ENCODE data around the gene PHIP.

The PHIP gene

GRCh38 chr6:79030511-79030910 lies 47.5 kb downstream of the PHIP start:
- no peak for DNase-seq (ENCODE audit: low read depth, low spot score)
- no peak overlapping the region for H3K4me3 ChIP-seq (ENCODE audit: low read length)

GRCh38 chr6:79030023-79030422 lies 48.0 kb downstream of the PHIP start:
- H3K4me3 ChIP-seq (ENCODE audit: low read length): no peak overlapping the region
- DNase-seq (ENCODE audit: low read depth, low spot score): no peak

- no peak overlapping the region for H3K4me3 ChIP-seq (ENCODE audit: low read length)
These were observed 49.3 kb downstream of the PHIP start for GRCh38 chr6:79028641-79029314.

GRCh38 chr6:79011940-79012339 lies 66.1 kb downstream of the PHIP start:
- DNase-seq (ENCODE audit: low read depth, low spot score): no peak
- no peak overlapping the region for H3K4me3 ChIP-seq (ENCODE audit: low read length)

More at GRCh38 chr6:79028641-79029314, 49.3 kb downstream of the PHIP start:
- no peak for DNase-seq (ENCODE audit: low read depth, low spot score)

- no peak overlapping the region for H3K4me3 ChIP-seq (ENCODE audit: low read length)
- DNase-seq (ENCODE audit: low read depth, low spot score): no peak
These were observed 67.6 kb downstream of the PHIP start for GRCh38 chr6:79010422-79010821.

- DNase-seq (ENCODE audit: low read depth, low spot score): no peak
- H3K4me3 ChIP-seq (ENCODE audit: low read length): no peak overlapping the region
These were observed 68.2 kb downstream of the PHIP start for GRCh38 chr6:79009819-79010218.

GRCh38 chr6:79005497-79005896 lies 72.6 kb downstream of the PHIP start:
- H3K4me3 ChIP-seq (ENCODE audit: low read length): no peak overlapping the region
- DNase-seq (ENCODE audit: low read depth, low spot score): no peak

GRCh38 chr6:79005024-79005423 lies 73.0 kb downstream of the PHIP start:
- no peak for DNase-seq (ENCODE audit: low read depth, low spot score)
- no peak overlapping the region for H3K4me3 ChIP-seq (ENCODE audit: low read length)

- no peak for DNase-seq (ENCODE audit: low read depth, low spot score)
- no peak overlapping the region for H3K4me3 ChIP-seq (ENCODE audit: low read length)
These were observed 73.8 kb downstream of the PHIP start for GRCh38 chr6:79004239-79004638.

GRCh38 chr6:79001415-79001814 lies 76.6 kb downstream of the PHIP start:
- H3K4me3 ChIP-seq (ENCODE audit: low read length): no peak overlapping the region
- no peak for DNase-seq (ENCODE audit: low read depth, low spot score)

GRCh38 chr6:78999737-79000136 lies 78.3 kb downstream of the PHIP start:
- DNase-seq (ENCODE audit: low read depth, low spot score): no peak
- H3K4me3 ChIP-seq (ENCODE audit: low read length): no peak overlapping the region

GRCh38 chr6:78995946-78996345 lies 82.1 kb downstream of the PHIP start:
- DNase-seq (ENCODE audit: low read depth, low spot score): no peak

GRCh38 chr6:78995346-78995745 lies 82.7 kb downstream of the PHIP start:
- no peak for DNase-seq (ENCODE audit: low read depth, low spot score)
- no peak overlapping the region for H3K4me3 ChIP-seq (ENCODE audit: low read length)

More at GRCh38 chr6:78995946-78996345, 82.1 kb downstream of the PHIP start:
- no peak overlapping the region for H3K4me3 ChIP-seq (ENCODE audit: low read length)

- no peak for DNase-seq (ENCODE audit: low read depth, low spot score)
- no peak overlapping the region for H3K4me3 ChIP-seq (ENCODE audit: low read length)
These were observed 84.1 kb downstream of the PHIP start for GRCh38 chr6:78993955-78994354.

GRCh38 chr6:78989191-78989590 lies 88.9 kb downstream of the PHIP start:
- DNase-seq (ENCODE audit: low read depth, low spot score): no peak
- H3K4me3 ChIP-seq (ENCODE audit: low read length): no peak overlapping the region

GRCh38 chr6:78986161-78986560 lies 91.9 kb downstream of the PHIP start:
- no peak overlapping the region for H3K4me3 ChIP-seq (ENCODE audit: low read length)
- DNase-seq (ENCODE audit: low read depth, low spot score): no peak

- no peak for DNase-seq (ENCODE audit: low read depth, low spot score)
- no peak overlapping the region for H3K4me3 ChIP-seq (ENCODE audit: low read length)
These were observed 93.7 kb downstream of the PHIP start for GRCh38 chr6:78984225-78984950.

GRCh38 chr6:78967191-78967590 lies 110.9 kb downstream of the PHIP start:
- no peak overlapping the region for H3K4me3 ChIP-seq (ENCODE audit: low read length)
- DNase-seq (ENCODE audit: low read depth, low spot score): no peak

- DNase-seq (ENCODE audit: low read depth, low spot score): no peak
- no peak overlapping the region for H3K4me3 ChIP-seq (ENCODE audit: low read length)
These were observed 111.5 kb downstream of the PHIP start for GRCh38 chr6:78966542-78966941.

GRCh38 chr6:78962448-78962847 lies 115.6 kb downstream of the PHIP start:
- H3K4me3 ChIP-seq (ENCODE audit: low read length): no peak overlapping the region

GRCh38 chr6:78954740-78955139 lies 123.3 kb downstream of the PHIP start:
- no peak for DNase-seq (ENCODE audit: low read depth, low spot score)

More at GRCh38 chr6:78962448-78962847, 115.6 kb downstream of the PHIP start:
- no peak for DNase-seq (ENCODE audit: low read depth, low spot score)

More at GRCh38 chr6:78954740-78955139, 123.3 kb downstream of the PHIP start:
- no peak overlapping the region for H3K4me3 ChIP-seq (ENCODE audit: low read length)

Data from Jurkat, Clone E6-1 (cell line).